ENCODE results near the gene SNW1.
A peak's percentile ranks its signal among the peaks of the same experiment; 100 is the strongest.
"Not testable (repeated sequence)": the region's sequence is repeated elsewhere in the genome, so short reads cannot be mapped to it uniquely, and the experiment has no call there.

SNW1 gene

DNA sequence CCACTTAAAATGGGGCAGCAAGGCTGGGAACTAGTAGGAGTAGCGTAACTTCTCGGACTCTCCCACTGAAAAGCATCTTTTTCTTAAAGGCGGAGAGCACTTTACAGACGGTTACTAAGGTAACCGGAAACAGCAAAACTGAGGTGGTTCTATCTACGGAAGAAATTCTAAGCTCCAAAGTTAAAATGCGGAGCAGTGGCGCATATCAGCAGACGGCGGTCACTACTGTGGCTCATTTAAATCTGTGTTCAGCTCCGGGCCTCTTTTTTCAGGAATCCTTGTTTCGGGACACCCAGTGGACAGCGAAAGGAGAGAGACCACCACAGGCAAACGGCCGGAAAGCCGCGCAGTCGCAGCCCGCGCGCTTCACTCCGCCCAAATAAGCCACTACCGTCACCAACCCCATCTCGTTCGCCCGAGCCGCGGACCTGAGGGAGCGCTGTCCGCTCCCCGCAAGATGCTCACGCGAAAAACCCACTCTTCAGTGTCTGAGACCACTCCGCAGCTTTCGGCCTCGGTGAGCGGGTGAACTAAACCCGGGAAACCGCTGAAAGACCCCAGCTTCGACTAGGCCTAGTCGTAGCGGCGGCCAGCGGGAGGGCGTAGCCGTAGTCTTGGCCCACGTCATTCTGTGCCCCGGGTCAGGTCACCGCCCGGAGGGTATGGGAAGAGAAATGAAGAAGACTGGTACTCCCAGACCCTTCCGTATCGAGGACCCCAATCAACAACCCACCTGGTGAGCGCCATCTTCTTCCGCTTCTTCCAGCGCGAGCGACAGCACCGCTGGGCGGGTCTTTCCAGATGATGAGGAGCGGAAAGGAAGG, at the start of gene SNW1:
Gene SNW1 (minus strand): TSS at position 776 of the 824 bp plus-strand sequence. CDS start 29 bp downstream, at position 747.
- DNase-seq = peak in 55 of 56 donors; percentile 55 to 98 (median 88)

DNA sequence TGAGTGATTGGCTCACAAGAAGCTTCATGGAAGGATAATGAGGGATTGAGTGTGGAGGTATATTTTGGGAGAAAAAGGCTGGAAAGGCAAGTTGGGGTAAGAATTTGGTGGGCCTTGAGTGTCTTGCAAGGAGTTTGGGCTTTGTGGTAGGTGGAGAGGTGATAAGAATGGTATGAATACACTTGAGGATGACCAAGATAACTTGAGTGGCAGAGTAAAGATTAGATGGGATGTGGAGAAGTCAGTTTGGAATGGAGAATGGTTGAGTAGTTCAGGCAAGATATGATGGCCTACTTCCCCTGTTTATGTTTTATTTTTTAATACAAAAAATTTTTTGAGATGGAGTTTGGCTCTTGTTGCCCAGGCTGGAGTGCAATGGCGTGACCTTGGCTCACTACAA, 48.1 kb upstream of the SNW1 start:
- no peak for DNase-seq

DNA sequence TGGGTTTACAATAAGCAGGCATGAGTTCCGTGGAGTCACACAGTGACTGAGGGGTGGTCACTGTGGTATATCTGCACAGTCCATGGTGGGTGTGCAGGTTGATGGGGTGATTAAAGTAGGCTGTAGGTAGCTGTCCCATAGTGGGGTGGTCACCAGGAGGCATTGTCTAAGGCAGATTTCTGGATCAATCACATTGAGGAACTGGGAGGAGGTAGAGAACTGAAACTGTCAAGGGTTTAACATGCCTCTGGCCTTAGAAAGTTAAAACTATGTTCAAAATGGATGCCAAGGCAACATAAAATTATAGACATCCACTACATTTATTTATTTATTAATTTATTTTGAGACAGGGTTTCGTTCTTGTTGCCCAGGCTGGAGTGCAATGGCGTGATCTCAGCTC, 47.3 kb upstream of the SNW1 start:
- DNase-seq = no peak

DNA sequence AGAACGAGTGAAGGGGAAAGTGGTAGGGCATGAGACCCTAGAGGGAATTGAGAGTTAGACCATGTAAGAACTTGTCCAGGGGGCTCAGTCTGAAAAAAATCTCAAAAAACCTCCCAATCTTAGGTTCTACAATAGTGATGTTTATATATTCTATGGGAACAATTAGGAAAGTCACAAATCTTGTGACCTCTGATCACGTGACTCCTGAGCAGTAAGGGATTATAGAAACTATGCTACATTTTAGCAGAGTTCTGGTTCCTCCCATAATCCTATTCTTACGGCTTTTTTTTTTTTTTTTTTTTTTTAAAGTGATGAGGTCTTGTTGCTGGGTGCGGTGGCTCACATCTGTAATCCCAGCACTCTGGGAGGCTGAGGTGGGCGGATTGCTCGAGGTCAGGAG, 44.8 kb upstream of the SNW1 start:
- no peak for DNase-seq

DNA sequence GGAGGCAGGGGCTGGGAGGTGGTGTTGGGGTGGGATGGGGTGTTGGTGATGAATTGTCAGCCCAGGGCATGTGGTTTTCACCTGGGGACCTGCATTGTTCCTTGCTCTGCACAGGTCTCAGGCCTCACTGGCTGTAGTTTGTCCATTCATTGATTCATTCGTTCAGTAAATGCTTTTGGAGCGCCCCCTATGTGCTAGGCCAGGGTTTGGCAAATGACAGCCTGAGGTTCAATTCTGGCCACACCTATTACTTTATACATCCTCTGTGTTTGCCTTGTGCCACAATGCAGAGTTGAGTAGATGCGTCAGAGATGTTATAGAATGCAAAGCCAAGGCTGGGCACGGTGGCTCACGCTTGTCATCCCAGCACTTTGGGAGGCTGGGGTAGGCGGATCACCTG, 43.6 kb upstream of the SNW1 start:
- DNase-seq = peak in 1 of 56 donors; percentile 1

DNA sequence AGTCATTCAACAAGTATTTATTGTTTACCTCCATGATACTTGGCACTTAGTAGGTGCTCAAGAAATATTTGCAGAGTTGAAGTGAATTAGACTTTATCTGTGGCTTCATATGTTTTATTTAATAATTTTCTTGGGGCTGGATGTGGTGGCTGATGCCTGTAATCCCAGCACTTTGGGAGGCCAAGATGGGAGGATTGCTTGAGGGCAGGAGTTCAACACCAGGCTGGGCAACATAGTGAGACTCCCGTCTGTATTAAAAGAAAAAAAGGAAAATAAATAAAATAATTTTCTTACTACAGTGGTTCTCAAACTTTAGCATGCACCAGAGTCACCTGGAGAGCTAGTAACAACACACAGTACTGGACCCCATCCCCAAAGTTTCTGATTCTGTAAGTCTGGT, 39.9 kb upstream of the SNW1 start:
- no peak for DNase-seq

DNA sequence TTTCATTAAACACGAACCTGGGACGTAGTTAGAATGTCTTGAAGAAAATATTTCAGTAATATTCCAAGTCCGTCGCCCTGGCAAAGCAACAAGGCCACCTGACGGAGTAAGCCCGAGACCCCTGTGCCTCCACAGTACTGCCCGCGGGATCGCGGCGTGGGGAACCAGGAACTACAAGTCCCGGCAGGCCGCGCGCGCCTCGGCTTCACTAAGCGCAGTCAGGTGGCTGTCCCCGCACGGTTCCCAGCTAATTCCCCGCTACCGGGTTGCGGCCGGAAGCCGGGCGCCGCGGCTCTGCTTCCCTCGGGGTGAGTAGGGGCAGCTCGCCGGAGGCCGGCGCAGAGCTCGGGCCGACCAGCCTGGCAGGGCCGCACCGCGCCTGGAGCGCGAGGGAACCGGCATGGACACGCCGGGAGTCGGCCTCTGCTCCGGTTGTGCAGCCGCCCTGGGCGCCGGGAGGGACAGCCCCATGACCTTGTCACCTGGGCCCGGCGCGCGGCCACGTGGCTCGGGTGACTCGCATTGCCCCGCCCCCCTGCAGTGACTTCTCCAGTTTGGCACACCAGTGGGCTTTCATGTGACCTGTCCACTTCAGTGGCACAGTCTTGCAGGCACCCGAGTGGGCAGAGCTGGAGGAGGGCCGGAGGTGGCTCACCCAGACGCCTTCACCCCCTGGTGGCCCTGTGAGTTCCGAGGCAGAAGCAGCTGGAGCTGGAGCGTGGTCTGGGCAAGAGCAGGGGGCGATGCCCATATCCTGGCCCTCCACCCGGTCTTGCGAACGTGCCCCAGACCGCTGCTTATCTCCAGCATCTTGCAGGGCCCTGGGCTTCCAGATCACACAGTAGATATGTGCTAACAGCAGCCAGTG, 39.1 kb upstream of the SNW1 start, which contains the start of gene ADCK1:
Gene ADCK1 (plus strand): TSS at position 247 of the 868 bp plus-strand sequence. CDS start 18,870 bp downstream, outside the sequence.
- DNase-seq = peak; percentile 73 to 99 (median 91)

DNA sequence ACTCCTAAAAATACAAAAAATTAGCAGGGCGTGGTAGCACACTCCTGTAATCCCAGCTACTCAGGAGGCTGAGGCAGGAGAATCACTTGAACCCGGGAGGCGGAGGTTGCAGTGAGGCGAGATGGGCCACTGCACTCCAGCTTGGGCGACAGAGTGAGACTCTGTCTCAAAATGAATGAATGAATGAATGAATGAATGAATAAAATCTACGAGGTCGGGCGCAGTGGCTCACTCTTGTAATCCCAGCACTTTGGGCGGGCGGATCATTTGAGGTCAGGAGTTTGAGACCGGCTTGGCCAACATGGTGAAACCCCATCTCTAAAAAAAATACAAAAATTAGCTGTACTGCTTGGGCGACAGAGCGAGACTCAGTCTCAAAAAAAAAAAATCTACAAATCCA, 38.5 kb upstream of the SNW1 start:
- DNase-seq = not testable (repeated sequence)

DNA sequence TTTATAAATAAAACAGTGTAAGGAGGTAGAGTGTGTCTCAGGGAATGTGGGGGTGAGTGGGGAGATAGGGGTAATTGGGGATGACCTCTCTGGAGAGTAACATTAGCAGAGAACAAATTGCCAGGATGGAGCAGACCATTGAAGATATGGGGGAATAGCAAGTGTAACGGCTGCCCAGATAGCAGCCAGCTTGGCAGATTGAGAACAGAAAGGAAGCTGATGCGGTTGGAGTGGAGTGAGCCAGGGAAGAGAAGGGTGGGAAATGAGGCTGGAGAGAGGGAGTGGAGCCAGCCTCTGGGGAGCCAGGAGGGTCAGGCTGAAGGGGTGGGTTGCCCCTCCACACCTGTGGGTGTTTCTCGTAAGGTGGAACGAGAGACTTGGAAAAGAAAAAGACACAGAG, 33.4 kb upstream of the SNW1 start:
- DNase-seq = no peak

DNA sequence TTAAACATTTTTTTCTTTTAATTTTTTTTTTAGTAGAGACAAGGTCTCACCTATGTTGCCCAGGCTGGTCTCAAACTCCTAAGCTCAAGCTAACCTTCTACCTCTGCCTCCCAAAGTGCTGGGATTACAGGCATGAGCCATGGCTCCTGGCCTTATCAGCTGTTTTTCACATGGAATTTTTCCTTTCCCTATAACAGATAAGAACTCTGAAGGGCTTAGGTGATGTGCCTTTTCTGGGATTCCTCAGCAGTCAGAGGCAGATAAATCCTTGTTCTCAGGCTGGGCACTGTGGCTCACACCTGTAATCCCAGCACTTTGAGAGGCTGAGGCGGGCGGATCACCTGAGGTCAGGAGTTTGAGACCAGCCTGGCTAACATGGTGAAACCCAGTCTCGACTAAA, 32.3 kb upstream of the SNW1 start:
- DNase-seq = not testable (repeated sequence)

DNA sequence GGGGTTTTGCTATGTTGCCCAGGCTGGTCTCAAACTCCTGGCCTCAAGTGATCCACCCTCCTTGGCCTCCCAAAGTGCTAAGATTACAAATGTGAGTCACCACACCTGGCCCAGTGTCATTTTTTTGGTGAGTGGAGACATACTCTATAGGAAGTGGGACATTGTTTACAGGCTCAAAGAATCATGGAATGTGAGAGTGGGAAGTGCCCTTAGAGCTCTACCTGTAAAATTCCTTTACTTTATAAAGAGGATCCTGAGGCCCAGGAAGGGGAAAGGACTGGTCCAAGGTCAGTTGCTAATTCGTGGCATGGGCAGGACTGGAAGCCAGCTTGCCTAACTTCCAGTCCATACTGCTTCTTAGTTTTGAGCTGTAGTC, 30.3 kb upstream of the SNW1 start:
- no peak for DNase-seq

DNA sequence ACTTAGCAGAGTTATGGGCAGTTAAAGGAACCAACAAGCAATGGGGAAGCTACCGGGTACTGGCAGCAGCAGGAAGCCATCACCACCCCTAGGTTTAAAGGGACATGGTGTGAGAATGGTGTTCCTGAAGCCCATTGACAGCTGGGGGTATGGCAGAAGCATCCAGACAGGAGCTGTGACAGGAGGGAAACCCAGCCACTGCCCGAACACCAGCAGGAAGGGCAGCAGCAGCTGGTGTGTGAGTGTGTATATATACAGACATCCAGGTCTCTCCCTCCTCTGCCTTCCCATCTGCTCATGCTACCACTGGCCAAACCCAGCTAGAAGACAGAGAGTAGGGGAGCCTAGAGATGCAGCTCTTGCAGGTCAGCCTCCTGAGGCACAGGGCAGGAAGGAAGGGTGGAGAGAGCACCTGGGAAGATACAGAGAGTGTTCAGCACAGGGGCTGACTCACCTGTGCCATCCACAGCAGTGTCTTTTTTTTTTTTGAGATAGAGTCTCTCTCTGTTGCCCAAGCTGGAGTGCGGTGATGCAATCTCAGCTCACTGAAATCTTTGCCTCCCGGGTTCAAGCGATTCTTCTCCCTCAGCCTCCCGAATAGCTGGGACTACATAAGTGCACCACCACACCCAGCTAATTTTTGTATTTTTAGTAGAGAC, 29.7 kb upstream of the SNW1 start:
- DNase-seq = no peak

DNA sequence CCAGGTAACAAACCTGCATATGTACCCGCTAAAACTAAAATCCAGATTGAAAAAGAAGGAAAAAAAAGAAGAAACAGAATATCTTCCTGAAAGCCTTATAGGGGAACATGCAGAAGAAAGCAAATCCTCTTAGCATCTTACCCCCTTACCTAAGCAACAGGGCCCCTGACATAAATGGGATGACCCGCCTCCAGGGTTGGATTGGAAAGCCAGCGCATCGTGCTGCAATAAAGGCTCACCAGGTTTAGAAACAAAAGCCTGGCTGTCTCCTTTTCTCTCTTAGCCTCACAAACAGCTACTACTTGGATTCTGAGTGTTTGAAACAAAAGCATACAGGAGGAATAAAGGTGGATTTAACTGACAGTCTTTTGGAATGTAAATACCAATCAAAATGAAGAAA, 25.2 kb upstream of the SNW1 start:
- no peak for DNase-seq

DNA sequence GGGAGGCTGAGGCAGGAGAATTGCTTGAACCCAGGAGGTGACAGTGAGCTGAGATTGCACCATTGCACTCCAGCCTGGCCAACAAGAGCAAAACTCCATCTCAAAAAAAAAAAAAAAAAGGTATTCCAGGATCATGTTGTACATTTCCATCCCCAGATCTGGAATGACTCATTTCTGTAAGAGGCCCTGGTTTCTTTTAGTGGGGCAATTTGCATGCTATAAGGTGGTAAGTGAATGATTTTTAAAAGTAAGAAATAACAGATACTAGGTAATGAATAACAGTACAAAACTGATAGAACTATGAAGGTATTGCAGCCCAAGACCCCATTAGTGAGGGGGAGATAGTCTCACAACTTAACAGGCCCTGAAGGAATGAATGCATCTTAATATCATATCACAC, 21.2 kb upstream of the SNW1 start:
- no peak for DNase-seq

DNA sequence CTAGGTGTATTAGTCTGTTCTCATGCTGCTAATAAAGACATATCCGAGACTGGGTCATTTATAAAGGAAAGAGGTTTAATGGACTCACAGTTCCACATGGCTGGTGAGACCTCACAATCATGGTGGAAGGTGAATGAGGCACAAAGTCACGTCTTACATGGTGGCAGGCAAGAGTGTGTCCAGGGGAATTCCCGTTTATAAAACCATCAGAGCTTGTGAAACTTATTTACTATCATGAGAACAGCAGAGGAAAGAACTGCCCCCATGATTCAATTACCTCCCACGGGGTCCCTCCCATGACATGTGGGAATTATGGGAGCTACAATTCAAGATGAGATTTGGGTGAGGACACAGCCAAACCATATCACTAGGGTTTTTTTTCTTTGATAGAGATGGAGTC, 13.0 kb upstream of the SNW1 start:
- not testable (repeated sequence) for DNase-seq

DNA sequence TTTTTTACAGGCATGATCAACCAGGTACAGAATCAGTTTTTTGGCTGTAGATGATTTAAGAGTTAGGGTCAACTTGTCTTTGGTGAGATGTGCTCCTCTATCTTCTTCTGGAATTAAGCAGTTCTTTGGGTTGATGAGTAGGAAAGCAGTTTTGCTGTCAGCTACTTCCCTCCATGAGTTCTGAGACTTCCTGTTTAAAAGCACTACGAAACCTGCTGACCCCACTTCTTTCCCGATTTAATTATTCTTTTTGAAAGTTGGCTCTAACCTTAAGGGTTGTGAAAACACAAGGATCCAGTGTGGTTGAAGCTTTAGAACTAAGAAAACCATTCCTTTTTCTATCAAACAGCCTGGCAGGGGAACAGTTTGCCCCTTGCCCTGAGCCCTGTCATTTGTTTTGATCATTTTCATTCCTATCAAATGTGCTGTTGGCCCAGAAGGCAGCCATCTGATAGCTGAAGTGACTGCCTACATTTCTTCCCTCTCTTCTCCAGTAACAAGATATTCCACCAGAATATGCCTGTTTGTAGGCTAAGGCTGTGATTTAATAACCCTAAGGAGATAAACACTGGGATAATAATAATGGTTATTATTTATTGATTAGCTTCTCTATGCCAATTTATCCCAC, 7.6 kb upstream of the SNW1 start:
- not testable (repeated sequence) for DNase-seq

DNA sequence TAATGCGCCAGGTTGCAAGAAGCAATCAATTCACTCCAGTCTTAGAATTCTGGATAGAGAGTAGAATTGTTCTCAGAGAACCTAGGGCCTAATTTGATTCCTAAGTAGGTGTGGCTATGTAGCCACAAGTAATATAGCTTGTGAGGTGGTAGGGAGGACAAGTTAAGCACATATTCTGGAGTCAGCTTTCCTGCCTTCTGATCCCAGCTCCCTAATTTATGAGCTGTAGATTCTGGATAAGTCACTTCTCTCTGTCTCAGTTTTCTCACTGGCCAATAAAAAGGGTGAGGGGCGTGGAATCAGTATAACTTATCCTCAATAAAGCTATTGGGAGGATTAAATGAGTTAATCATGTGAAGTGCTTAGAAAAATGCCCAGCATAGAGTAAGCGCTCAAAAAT, 3.0 kb upstream of the SNW1 start:
- no peak for DNase-seq

DNA sequence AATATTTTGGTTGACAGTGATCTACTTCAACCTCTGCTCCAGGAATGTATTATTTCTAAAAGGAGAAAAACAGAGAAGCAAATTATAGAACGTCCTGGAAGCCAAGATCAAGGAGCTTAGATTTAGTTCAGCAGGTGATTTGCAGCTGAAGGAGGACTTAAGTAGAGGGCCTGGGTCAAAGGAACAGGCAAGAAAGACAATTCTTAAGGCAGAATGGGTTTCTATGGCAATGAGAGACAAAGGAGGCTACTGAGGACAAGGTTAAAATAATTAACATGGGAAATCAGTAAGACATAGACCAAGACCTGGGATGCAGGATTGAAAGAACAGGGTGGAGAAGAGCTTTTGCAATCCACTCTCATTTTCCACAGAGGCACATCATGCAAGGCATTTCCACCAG, 2.4 kb upstream of the SNW1 start:
- no peak for DNase-seq

DNA sequence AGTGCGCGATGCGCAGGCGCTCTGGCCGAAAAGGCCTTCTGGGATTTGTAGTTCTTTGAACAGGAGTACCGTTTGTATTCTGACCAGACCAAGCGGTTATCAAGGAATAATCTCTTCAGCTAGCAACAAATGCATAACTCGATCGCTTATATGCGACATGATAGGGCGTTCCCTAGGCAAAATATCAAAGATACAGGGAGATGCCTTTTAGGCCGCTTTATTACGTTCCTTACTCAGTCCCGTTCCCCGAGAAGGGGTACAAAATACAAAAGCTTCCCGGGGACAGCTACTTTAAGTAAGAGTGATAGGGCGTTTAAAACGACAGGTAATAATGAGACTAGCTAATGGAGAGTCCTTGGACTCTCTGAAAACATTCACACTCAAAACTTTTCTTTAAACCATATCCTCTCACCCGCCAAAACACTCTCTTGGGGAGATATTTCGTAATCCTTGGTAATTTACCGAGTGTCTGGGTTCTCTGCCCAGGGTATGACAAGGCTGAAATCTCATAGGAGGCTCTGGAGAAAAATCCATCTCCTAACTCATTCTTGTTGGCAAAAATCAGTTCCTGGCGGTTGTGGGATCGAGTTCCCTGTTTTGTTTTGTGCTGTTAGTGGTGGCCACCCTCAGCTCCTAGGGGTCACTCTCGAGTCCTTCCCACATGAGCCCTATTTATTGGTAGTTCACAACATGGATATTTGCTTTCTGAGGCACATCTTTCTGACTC, 412 bp upstream of the SNW1 start:
- peak in 29 of 56 donors; percentile 0 to 92 (median 8) for DNase-seq

DNA sequence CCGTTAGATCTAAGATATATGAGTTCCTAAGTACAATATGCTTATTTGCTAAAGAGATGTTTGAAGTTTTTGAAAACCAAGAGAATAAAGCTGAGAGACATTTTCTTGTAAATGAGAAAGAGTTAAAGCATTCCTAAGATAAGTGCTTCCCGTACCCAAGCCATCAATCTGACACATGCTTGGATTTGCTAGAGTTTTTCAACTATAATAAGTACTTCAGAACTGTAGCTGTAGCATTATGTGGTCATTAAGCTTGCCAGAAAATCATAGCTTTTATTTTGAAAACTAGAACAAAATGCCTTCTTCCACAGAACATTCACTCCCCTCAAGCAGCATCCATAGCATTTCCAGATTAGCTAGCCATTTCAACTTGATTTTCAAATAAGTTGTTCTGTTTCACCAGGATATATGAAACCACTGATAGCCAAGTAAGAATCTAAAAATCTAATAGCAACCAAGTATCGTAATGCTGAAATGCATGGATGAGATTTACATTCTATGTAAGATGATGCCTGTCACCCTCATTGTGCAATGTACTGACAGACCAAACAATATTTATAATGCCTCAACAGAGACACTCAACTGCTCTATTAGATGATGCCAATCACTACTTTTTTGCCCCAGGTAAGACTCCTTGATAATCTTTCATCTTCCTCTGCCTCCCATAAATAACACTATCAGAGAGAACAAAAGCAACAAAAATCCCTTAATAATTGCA, 8.0 kb downstream of the SNW1 start:
- DNase-seq = no peak

All from amygdala (tissue), 56 donors.